AG04450 (cell line): ENCODE measurements around the gene ZNF516. TPM values are rescaled to one million over a fixed set of nuclear protein-coding genes. Genes with fewer than 3 reads are reported as not detected.
A peak's percentile ranks its signal among the peaks of the same experiment; 100 is the strongest.

Experiments
- CTCF ChIA-PET: fragments of 300-600, 350-600 bp; formaldehyde crosslinking; extraction: SDS; loops from one replicate; lab custom pipeline; 2022; ENCODE audit warnings: antibody characterized with exemption, inconsistent platforms; lab: Charles Lee
- POLR2A ChIA-PET: fragments of 350-600 bp; formaldehyde crosslinking; extraction: SDS; loops from one replicate; lab custom pipeline; 2021; ENCODE audit warnings: antibody characterized with exemption, inconsistent platforms; lab: Yijun Ruan, JAX
- DNase-seq: peaks from one replicate; pipeline ENCODE4 v3.0.0-alpha.2; 2011; ENCODE audit warnings: low read depth, low spot score
- H3K27ac ChIP-seq: one replicate; pipeline ENCODE4 v1.5.1; 2012; ENCODE audit warnings: low read depth, low read length, control low read depth
- H3K27me3 ChIP-seq: one replicate; pipeline ENCODE4 v1.6.0; 2012; ENCODE audit warnings: low read length; ENCODE audit not compliant: control insufficient read depth, insufficient read depth
- H3K4me3 ChIP-seq: 2 replicates; pipeline ENCODE4 v1.5.1; 2011; ENCODE audit warnings: mild to moderate bottlenecking, low read depth, low read length, control low read depth
- H3K9me3 ChIP-seq: 2 replicates; pipeline ENCODE4 v1.5.1; 2012; ENCODE audit warnings: low read length; ENCODE audit not compliant: control insufficient read depth, insufficient read depth
- polyA plus RNA-seq: library from polyadenylated mRNA; depleted of rRNA; stranded (reverse); fragments of >200 nt; gene quantifications from 2 replicates; pipeline ENCODE4 v1.2.3, GENCODE V29; 2011
- TF ChIP-seq, protein P1 (sequence below): IDR thresholded peaks from 2 replicates; pipeline ENCODE4 v1.5.1; 2011; ENCODE audit warnings: low read depth, low read length, control low read depth, inconsistent platforms

ZNF516 gene
- polyA plus RNA-seq, 1 experiment, result 15.5 TPM

DNA sequence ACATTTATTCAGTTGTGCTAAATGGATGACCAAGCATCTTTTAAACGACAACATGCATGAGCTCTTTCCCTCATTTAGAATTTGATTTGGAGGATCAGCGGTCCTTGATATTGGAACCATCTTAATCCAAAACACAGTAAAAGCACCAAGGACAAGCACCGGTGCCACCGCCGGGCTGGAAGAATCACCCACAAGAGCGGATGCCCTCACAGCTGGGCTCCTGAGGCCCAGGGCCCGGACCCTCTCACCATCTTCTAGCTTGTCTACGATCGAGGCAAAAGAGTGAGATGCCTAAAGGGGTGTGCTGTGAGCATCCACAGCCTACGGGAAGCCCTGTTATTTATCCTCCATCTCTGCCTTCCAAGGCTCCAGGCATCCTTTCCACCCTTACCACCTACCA is 129.5 kb downstream of the ZNF516 start:
- TF ChIP-seq, protein P1, sequence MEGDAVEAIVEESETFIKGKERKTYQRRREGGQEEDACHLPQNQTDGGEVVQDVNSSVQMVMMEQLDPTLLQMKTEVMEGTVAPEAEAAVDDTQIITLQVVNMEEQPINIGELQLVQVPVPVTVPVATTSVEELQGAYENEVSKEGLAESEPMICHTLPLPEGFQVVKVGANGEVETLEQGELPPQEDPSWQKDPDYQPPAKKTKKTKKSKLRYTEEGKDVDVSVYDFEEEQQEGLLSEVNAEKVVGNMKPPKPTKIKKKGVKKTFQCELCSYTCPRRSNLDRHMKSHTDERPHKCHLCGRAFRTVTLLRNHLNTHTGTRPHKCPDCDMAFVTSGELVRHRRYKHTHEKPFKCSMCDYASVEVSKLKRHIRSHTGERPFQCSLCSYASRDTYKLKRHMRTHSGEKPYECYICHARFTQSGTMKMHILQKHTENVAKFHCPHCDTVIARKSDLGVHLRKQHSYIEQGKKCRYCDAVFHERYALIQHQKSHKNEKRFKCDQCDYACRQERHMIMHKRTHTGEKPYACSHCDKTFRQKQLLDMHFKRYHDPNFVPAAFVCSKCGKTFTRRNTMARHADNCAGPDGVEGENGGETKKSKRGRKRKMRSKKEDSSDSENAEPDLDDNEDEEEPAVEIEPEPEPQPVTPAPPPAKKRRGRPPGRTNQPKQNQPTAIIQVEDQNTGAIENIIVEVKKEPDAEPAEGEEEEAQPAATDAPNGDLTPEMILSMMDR, result no peak
- ChIA-PET CTCF (interaction anchor here (0.5 to 2.1 kb wide), 3 partner anchors 33 to 344 kb away, joined by 4 to 5 read pairs (median 5); no protein-coding TSS in a partner anchor), POLR2A (no interaction called here)
- Histone ChIP-seq H3K27ac (no peak overlapping the region), H3K27me3 (no peaks in the 10 kb centered on the region), H3K9me3 (no peaks in the 10 kb centered on the region), H3K4me3 (no peak overlapping the region)
- DNase-seq, result no peak

DNA sequence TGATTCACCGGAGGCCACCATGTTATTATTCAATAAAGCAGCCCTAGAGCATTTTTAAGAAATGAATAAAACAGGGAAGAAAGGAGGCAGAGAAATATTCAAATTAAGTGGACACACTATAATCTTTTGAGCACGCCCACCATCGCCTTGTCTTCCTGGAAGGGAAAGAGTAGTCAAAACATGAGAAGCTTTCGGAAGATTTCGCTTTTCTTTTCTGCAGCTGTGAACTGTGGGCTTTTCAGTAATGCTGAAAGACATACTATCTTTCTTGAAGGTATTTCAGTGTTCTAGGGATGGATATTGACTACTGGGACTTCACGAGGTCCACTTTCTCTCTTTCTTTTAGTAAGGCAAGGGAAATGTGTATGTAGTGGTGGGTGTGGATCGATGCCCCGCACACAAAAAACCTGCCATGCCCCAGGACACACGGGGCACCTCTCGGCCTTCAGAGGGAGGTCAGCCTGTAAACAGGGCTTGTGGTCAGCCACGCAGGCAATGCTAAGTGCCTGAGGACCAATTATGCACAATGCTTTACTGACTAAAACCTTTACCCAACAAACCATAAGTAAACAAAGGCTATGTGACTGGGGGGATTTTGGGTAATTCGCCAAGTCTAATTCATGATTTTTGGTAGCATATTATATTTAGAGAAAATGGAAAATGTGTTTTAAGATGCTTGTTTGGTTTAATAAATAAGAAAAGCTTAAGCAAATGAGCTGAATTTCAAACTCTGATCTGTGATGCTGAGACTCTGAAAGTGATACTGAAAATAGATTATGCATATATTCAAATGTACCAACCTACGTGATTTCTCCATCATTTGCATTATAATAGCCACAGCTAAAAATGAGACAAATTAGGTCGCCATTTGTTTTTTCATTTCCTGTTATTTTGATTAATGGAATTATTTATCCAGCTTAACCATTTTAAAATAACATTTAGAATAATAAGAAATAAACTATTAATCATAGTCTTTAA is 130.5 kb downstream of the ZNF516 start:
- CTCF ChIA-PET, result interaction anchor here (2.1 kb wide), 1 partner anchor 345 kb away, joined by 5 read pairs; no protein-coding TSS in a partner anchor
- no peak for DNase-seq

DNA sequence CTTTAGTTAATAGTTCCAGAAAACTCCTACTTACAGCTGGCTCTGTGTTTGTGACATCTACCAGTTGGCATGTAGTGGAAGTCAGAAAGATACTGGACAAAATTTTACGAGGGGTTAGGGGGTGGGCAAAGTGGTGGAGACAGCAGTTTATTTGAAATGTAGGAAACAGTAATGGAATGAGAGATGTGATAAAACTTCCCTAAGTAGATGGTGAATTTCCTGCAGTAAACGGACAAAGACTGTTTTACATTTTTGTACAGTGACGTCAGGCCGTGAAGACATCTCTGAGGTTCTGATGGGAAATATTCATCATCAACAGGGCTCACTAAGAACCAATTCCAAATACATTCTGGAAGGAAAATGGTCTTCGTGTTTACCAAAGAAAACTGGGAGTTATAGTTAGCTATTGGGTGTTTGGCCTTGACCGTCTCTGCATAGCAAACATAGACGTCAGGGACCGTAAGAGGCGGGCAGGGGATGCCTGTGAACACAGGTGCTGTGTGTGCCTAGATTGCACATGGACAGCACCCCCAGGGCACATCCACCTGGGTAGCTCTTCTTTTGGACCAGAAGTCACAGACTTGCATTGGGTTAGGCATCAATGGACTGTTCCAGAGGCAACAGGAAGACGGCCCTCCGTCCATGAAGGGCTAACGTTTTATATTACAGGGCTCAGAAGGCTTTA is 131.5 kb downstream of the ZNF516 start:
- no peak overlapping the region for H3K4me3 ChIP-seq
- ChIA-PET CTCF (no interaction called here), POLR2A (no interaction called here)
- H3K27ac ChIP-seq, result peak overlapping the region; percentile 79
- no peaks in the 10 kb centered on the region; the same call in 1 of the 2 replicates for H3K9me3 ChIP-seq
- H3K27me3 ChIP-seq, result no peaks in the 10 kb centered on the region
- peak; percentile 58 for DNase-seq
- TF ChIP-seq, protein P1, result no peak

More for the DNA sequence above, 130.5 kb downstream of the ZNF516 start:
- no peaks in the 10 kb centered on the region; the same call in 1 of the 2 replicates for H3K9me3 ChIP-seq
- POLR2A ChIA-PET, result no interaction called here
- TF ChIP-seq, protein P1, result no peak
- H3K27ac ChIP-seq, result no peak overlapping the region
- no peaks in the 10 kb centered on the region for H3K27me3 ChIP-seq
- H3K4me3 ChIP-seq, result no peak overlapping the region

DNA sequence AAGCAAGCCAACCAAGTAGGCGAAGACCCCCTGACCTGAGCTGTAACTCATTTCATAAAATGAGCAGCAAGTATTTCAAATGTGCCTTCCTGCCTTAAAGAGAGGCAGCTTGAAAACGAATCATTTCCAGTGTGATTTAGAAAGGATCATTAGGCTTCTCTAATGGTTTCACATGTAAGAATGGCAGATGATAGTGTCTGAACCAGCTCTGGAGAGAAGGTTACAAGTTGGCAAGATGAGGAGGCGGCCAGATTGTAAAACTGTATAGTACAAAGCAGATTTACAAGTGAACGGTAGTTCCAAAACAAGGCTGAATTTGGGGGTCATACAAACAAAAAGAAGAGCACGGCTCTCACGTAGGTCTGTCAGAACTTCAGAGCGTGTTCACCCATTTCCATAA is 132.4 kb downstream of the ZNF516 start:
- ChIA-PET CTCF (interaction anchor here (1.0 to 1.1 kb wide), 2 partner anchors 11 to 324 kb away, joined by 3 read pairs; no protein-coding TSS in a partner anchor), POLR2A (no interaction called here)
- H3K27me3 ChIP-seq, result no peaks in the 10 kb centered on the region
- no peak overlapping the region for H3K27ac ChIP-seq
- no peak for DNase-seq
- no peak overlapping the region for H3K4me3 ChIP-seq
- TF ChIP-seq, protein P1, result no peak
- H3K9me3 ChIP-seq, result no peaks in the 10 kb centered on the region; the same call in 1 of the 2 replicates
